Measurements from ENCODE around the gene FAAH.
A peak's percentile ranks its signal among the peaks of the same experiment; 100 is the strongest.

Gene FAAH

DNA sequence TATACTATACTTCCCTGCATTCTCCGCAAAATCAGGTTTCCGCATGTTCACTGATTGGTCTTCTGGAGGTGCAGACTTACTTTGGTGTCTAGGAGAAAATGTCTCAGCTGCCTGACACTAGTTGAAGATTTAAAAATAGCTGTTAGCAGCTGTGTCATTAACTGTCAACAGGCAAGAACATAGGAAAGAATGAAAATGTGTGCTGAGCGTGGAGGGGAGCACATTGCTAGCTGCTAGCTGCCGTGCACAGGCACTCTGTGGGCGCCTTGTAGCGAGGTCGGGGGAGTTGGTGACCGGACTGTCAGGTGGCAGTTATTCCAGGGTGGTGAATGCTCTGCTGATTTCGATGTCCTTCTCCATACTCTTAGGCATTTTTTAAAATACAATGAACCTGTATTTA lies 5.2 kb downstream of the FAAH start:
- Histone ChIP-seq H3K36me3 (ENCODE audit: control insufficient read depth in 4 of 4, insufficient read depth in 4 of 4, low read length in 3 of 4) (peaks cover 0 to 4% (median 0%) of the 10 kb centered on the region in 4 experiments), H3K4me3 (ENCODE audit: control insufficient read depth in 1 of 7, extremely low read depth in 1 of 7, insufficient read depth in 4 of 7, low read depth in 2 of 7, low read length in 6 of 7) (no peak overlapping the region), H3K4me1 (ENCODE audit: control extremely low read depth in 1 of 4, control insufficient read depth in 4 of 4, insufficient read depth in 4 of 4, low read length in 3 of 4) (peaks cover 0 to 25% (median 12%) of the 10 kb centered on the region in 4 experiments), H3K27ac (ENCODE audit: insufficient read depth in 1 of 2, low read depth in 1 of 2, low read length in 2 of 2, poor library complexity in 1 of 2, severe bottlenecking in 2 of 2) (no peak overlapping the region), H3K27me3 (replicated peaks in 2 of 5; ENCODE audit: control insufficient read depth in 4 of 5, insufficient read depth in 5 of 5, low read length in 4 of 5) (peaks cover 0 to 11% (median 5%) of the 10 kb centered on the region in 5 experiments), H3K9me3 (ENCODE audit: control extremely low read depth in 1 of 5, control insufficient read depth in 4 of 5, insufficient read depth in 2 of 5, low read depth in 1 of 5, low read length in 4 of 5) (peaks cover 0 to 4% (median 0%) of the 10 kb centered on the region in 5 experiments)
- CTCF ChIA-PET: interaction anchor here (1.7 kb wide), 1 partner anchor 9 kb away, joined by 10 read pairs; no protein-coding TSS in a partner anchor
- 68% methylated on average over 4 of the region's 9 CpGs for WGBS (ENCODE audit: insufficient coverage)
- peak in 1 of 3 donors; percentile 31 for DNase-seq
- POLR2A ChIA-PET: no interaction called here

DNA sequence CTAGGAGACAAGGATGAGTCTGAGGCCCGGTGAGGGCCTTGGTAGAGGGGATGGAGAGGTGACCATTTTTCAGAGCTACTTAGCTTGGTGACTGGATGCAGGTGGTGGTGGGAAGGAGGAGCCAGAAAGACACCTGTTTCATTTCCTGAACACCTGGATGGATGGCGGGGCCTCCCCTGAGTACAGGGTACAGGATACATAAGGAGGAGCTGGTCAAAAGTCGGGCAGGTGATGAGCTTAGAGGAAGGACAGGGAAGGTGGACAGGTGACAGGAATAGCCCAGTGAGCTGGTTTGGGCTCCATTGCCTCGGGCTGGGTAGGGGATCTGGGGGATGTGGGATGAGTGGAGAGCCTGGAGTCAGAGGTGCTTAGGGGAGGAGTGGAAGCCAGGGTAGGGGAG lies 6.3 kb downstream of the FAAH start:
- Histone ChIP-seq H3K27me3 (replicated peaks in 2 of 5; ENCODE audit: control insufficient read depth in 4 of 5, insufficient read depth in 5 of 5, low read length in 4 of 5) (peaks cover 0 to 2% (median 0%) of the 10 kb centered on the region in 5 experiments), H3K9me3 (ENCODE audit: control extremely low read depth in 1 of 5, control insufficient read depth in 4 of 5, insufficient read depth in 2 of 5, low read depth in 1 of 5, low read length in 4 of 5) (no peaks in the 10 kb centered on the region), H3K27ac (ENCODE audit: insufficient read depth in 1 of 2, low read depth in 1 of 2, low read length in 2 of 2, poor library complexity in 1 of 2, severe bottlenecking in 2 of 2) (no peak overlapping the region), H3K4me3 (ENCODE audit: control insufficient read depth in 1 of 7, extremely low read depth in 1 of 7, insufficient read depth in 4 of 7, low read depth in 2 of 7, low read length in 6 of 7) (no peak overlapping the region), H3K4me1 (ENCODE audit: control extremely low read depth in 1 of 4, control insufficient read depth in 4 of 4, insufficient read depth in 4 of 4, low read length in 3 of 4) (peaks cover 0 to 15% (median 7%) of the 10 kb centered on the region in 4 experiments), H3K36me3 (ENCODE audit: control insufficient read depth in 4 of 4, insufficient read depth in 4 of 4, low read length in 3 of 4) (peaks cover 0 to 4% (median 2%) of the 10 kb centered on the region in 4 experiments)
- WGBS (ENCODE audit: insufficient coverage): 97% methylated on average over 4 of the region's 4 CpGs
- ChIA-PET CTCF (no interaction called here), POLR2A (no interaction called here)
- DNase-seq: no peak

DNA sequence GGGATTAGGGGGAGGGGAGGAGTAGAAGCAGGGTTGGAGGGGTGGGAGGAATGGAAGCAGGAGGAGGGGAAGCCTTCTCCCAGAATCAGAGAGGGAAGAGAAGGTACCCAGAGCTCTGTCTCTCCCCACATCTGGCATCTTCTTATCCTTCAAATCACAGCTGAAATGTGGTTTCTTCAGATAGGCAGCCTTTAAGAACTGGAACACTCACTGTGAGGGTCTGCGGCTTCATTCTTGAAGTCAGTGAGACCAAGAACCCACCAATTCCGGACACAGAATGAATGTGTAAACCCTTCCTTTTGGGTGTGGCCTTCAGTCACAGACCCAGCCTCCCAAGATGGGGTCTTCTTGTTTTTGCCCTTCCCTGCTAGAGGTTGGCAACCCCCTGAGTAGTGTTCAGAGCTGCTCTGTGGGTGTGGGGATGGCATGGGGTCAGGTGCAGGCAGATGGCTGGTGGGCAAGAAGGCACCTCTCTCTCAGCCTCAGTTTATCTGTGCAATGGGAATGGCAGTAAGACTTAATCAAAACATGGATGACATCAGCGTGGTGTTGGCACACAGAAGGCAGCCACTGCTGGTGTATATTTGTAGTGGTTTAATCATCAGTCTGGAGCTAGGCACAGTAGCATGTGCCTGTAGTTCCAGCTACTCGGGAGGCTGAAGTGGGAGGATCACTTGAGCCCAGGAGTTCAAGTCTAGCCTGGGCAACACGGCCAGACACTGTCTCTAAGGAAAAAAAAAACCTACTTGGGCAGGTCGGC lies 7.2 kb downstream of the FAAH start:
- Histone ChIP-seq H3K9me3 (ENCODE audit: control extremely low read depth in 1 of 5, control insufficient read depth in 4 of 5, insufficient read depth in 2 of 5, low read depth in 1 of 5, low read length in 4 of 5) (no peaks in the 10 kb centered on the region), H3K27me3 (replicated peaks in 2 of 5; ENCODE audit: control insufficient read depth in 4 of 5, insufficient read depth in 5 of 5, low read length in 4 of 5) (no peaks in the 10 kb centered on the region), H3K27ac (ENCODE audit: insufficient read depth in 1 of 2, low read depth in 1 of 2, low read length in 2 of 2, poor library complexity in 1 of 2, severe bottlenecking in 2 of 2) (no peak overlapping the region), H3K4me1 (ENCODE audit: control extremely low read depth in 1 of 4, control insufficient read depth in 4 of 4, insufficient read depth in 4 of 4, low read length in 3 of 4) (peaks cover 0 to 15% (median 7%) of the 10 kb centered on the region in 4 experiments), H3K4me3 (ENCODE audit: control insufficient read depth in 1 of 7, extremely low read depth in 1 of 7, insufficient read depth in 4 of 7, low read depth in 2 of 7, low read length in 6 of 7) (no peak overlapping the region), H3K36me3 (ENCODE audit: control insufficient read depth in 4 of 4, insufficient read depth in 4 of 4, low read length in 3 of 4) (peaks cover 0 to 6% (median 2%) of the 10 kb centered on the region in 4 experiments)
- ChIA-PET CTCF (interaction anchor here (0.6 to 0.7 kb wide), 2 partner anchors 44 to 281 kb away, joined by 3 read pairs; no protein-coding TSS in a partner anchor), POLR2A (no interaction called here)
- WGBS (ENCODE audit: insufficient coverage): 71% methylated on average over 5 of the region's 6 CpGs
- DNase-seq: peak; percentile 9 to 54 (median 31)

DNA sequence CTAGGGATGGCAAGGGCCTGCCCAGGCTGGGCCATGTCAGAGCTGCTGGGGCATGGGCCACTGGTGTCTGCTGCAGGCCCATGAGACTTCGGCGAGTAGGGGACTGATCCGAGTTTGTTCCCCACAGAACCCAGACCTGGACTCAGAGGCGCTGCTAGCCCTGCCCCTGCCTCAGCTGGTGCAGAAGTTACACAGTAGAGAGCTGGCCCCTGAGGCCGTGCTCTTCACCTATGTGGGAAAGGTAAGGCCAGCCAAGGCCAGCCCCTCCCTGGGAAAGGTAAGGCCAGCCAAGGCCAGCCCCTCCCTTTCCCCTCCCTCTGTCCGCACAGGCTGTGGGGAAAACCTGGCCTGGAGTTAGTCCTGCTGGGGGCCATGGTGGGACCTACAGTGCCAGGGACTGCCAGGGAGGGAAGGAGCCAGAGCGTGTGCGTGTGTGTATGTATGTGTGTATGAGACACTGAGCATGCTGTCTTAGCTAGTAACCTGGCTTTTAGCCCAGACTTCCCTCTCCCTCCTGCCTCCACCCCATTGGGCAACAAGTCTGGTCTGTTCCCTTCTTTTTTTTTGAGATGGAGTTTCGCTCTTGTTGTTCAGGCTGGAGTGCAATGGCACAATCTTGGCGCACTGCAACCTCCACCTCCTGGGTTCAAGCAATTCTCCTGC lies 8.0 kb downstream of the FAAH start:
- POLR2A ChIA-PET: interaction anchor here (0.6 to 0.7 kb wide), 3 partner anchors 11 to 1062 kb away, joined by 3 to 6 read pairs (median 3); no protein-coding TSS in a partner anchor
- 74% methylated on average over 4 of the region's 10 CpGs for WGBS (ENCODE audit: insufficient coverage)
- DNase-seq: peak; percentile 61 to 72 (median 65)

DNA sequence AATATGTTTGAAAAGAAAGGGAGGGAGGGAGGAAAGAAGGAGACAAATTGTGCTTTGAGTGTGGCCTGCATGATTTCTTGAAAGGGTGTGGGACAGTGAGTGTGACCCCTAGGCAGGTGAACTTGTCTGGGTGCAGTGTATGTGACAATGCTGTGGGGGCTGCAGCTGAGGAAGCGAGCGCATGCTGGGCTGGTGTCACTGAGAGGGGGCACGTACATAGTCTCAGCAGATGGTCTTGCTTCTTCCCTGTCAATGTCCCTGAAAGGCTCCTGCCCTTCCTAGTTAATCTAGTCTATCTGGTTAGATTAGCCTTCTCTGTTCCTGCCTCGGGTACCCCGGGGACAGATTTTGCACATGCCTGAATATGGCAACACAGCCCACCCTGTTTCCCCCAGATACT lies 9.8 kb downstream of the FAAH start:
- 93% methylated on average over 5 of the region's 5 CpGs for WGBS (ENCODE audit: insufficient coverage)
- Histone ChIP-seq H3K27ac (ENCODE audit: insufficient read depth in 1 of 2, low read depth in 1 of 2, low read length in 2 of 2, poor library complexity in 1 of 2, severe bottlenecking in 2 of 2) (no peak overlapping the region), H3K36me3 (ENCODE audit: control insufficient read depth in 4 of 4, insufficient read depth in 4 of 4, low read length in 3 of 4) (peaks cover 0 to 9% (median 4%) of the 10 kb centered on the region in 4 experiments), H3K4me3 (ENCODE audit: control insufficient read depth in 1 of 7, extremely low read depth in 1 of 7, insufficient read depth in 4 of 7, low read depth in 2 of 7, low read length in 6 of 7) (no peak overlapping the region), H3K4me1 (ENCODE audit: control extremely low read depth in 1 of 4, control insufficient read depth in 4 of 4, insufficient read depth in 4 of 4, low read length in 3 of 4) (peaks cover 0 to 14% (median 9%) of the 10 kb centered on the region in 4 experiments), H3K27me3 (replicated peaks in 2 of 5; ENCODE audit: control insufficient read depth in 4 of 5, insufficient read depth in 5 of 5, low read length in 4 of 5) (no peaks in the 10 kb centered on the region), H3K9me3 (ENCODE audit: control extremely low read depth in 1 of 5, control insufficient read depth in 4 of 5, insufficient read depth in 2 of 5, low read depth in 1 of 5, low read length in 4 of 5) (no peaks in the 10 kb centered on the region)
- CTCF ChIA-PET: interaction anchor here (0.9 to 1.1 kb wide), 3 partner anchors 13 to 30 kb away, joined by 3 read pairs; no protein-coding TSS in a partner anchor
- POLR2A ChIA-PET: no interaction called here
- no peak for DNase-seq

More for the DNA sequence above, 8.0 kb downstream of the FAAH start:
- Histone ChIP-seq H3K27ac (ENCODE audit: insufficient read depth in 1 of 2, low read depth in 1 of 2, low read length in 2 of 2, poor library complexity in 1 of 2, severe bottlenecking in 2 of 2) (no peak overlapping the region), H3K4me3 (ENCODE audit: control insufficient read depth in 1 of 7, extremely low read depth in 1 of 7, insufficient read depth in 4 of 7, low read depth in 2 of 7, low read length in 6 of 7) (no peak overlapping the region), H3K4me1 (ENCODE audit: control extremely low read depth in 1 of 4, control insufficient read depth in 4 of 4, insufficient read depth in 4 of 4, low read length in 3 of 4) (peaks cover 0 to 15% (median 9%) of the 10 kb centered on the region in 4 experiments), H3K36me3 (ENCODE audit: control insufficient read depth in 4 of 4, insufficient read depth in 4 of 4, low read length in 3 of 4) (peaks cover 0 to 8% (median 2%) of the 10 kb centered on the region in 4 experiments), H3K27me3 (replicated peaks in 2 of 5; ENCODE audit: control insufficient read depth in 4 of 5, insufficient read depth in 5 of 5, low read length in 4 of 5) (no peaks in the 10 kb centered on the region), H3K9me3 (ENCODE audit: control extremely low read depth in 1 of 5, control insufficient read depth in 4 of 5, insufficient read depth in 2 of 5, low read depth in 1 of 5, low read length in 4 of 5) (no peaks in the 10 kb centered on the region)
- CTCF ChIA-PET: interaction anchor here (0.6 to 1.6 kb wide), 5 partner anchors 9 to 280 kb away, joined by 3 to 8 read pairs (median 3); no protein-coding TSS in a partner anchor

DNA sequence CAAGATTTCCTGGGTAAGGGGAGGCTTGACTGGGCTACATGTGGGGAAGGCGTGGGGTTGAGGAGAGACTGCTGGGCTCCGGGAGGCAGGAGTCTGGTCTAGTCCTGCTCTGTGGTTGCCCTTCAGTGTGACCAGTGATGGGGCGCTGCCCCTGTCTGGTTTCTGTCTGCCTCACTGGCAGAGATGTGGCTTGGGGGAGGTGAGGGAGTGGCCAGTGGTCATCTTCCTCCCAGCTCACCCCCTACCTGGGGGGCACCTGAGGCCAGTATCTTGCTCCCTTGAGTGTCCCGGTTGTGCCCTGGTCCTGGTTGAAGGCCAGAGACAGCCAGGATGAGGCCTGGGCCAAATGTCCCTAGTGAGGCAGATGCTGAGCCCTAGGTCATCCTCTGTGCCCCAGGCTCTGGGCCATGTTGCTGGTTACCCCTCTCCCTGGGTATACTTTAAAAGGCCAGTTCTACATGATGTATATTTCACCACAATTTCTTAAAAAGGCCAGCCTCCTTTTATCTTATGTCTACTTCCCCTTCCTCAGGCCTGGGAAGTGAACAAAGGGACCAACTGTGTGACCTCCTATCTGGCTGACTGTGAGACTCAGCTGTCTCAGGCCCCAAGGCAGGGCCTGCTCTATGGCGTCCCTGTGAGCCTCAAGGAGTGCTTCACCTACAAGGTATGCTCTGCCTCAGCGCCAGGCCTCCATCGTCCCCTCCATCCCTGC lies 10.5 kb downstream of the FAAH start:
- Histone ChIP-seq H3K4me1 (ENCODE audit: control extremely low read depth in 1 of 4, control insufficient read depth in 4 of 4, insufficient read depth in 4 of 4, low read length in 3 of 4) (peaks cover 0 to 8% (median 4%) of the 10 kb centered on the region in 4 experiments), H3K27ac (ENCODE audit: insufficient read depth in 1 of 2, low read depth in 1 of 2, low read length in 2 of 2, poor library complexity in 1 of 2, severe bottlenecking in 2 of 2) (no peak overlapping the region), H3K4me3 (ENCODE audit: control insufficient read depth in 1 of 7, extremely low read depth in 1 of 7, insufficient read depth in 4 of 7, low read depth in 2 of 7, low read length in 6 of 7) (no peak overlapping the region), H3K9me3 (ENCODE audit: control extremely low read depth in 1 of 5, control insufficient read depth in 4 of 5, insufficient read depth in 2 of 5, low read depth in 1 of 5, low read length in 4 of 5) (no peaks in the 10 kb centered on the region), H3K27me3 (replicated peaks in 2 of 5; ENCODE audit: control insufficient read depth in 4 of 5, insufficient read depth in 5 of 5, low read length in 4 of 5) (no peaks in the 10 kb centered on the region), H3K36me3 (ENCODE audit: control insufficient read depth in 4 of 4, insufficient read depth in 4 of 4, low read length in 3 of 4) (peaks cover 0 to 9% (median 4%) of the 10 kb centered on the region in 4 experiments)
- CTCF ChIA-PET: interaction anchor here (0.9 to 1.6 kb wide), 4 partner anchors 17 to 125 kb away, joined by 3 read pairs; no protein-coding TSS in a partner anchor
- no peak for DNase-seq
- WGBS (ENCODE audit: insufficient coverage): 97% methylated on average over 6 of the region's 7 CpGs
- POLR2A ChIA-PET: no interaction called here
